Activated CD8-positive, alpha-beta T cell treated with anti-CD3 and anti-CD28 coated beads for 36 hours (primary cell): ENCODE data around the gene C2orf76. TPM values are rescaled to one million over a fixed set of nuclear protein-coding genes. Genes with fewer than 3 reads are reported as not detected.
A peak's percentile ranks its signal among the peaks of the same experiment; 100 is the strongest.

ENCODE experiments used
- ATAC-seq: fragments of 200-7000 bp; cut with Tn5 transposase; one replicate; pipeline ENCODE4 v1.10.0; 2021; ENCODE audit warnings: mild to moderate bottlenecking, moderate library complexity
- CTCF ChIA-PET: fragments of 350-600 bp; sonication (Branson Sonifier 250); formaldehyde crosslinking; loops from one replicate; lab custom pipeline; 2021; ENCODE audit warnings: antibody characterized with exemption; lab: Charles Lee
- POLR2A ChIA-PET: fragments of 350-600 bp; sonication (Branson Sonifier 250); formaldehyde crosslinking; loops from one replicate; lab custom pipeline; 2021; ENCODE audit warnings: antibody characterized with exemption; lab: Charles Lee
- DNase-seq: peaks from one replicate; pipeline ENCODE4 v3.0.0-alpha.2; 2020
- H3K27ac Mint-ChIP-seq: one replicate; pipeline ENCODE4 v1.8.0; 2021; ENCODE audit warnings: mild to moderate bottlenecking, mixed read lengths
- H3K27me3 Mint-ChIP-seq: one replicate; pipeline ENCODE4 v1.8.0; 2021; ENCODE audit warnings: mixed read lengths
- H3K36me3 Mint-ChIP-seq: one replicate; pipeline ENCODE4 v1.8.0; 2021; ENCODE audit warnings: low read depth, mixed read lengths
- H3K4me1 Mint-ChIP-seq: one replicate; pipeline ENCODE4 v1.8.0; 2021; ENCODE audit warnings: low read depth, mixed read lengths
- H3K4me3 Mint-ChIP-seq: one replicate; pipeline ENCODE4 v1.8.0; 2021; ENCODE audit warnings: mild to moderate bottlenecking, moderate library complexity, mixed read lengths
- H3K9me3 Mint-ChIP-seq: one replicate; pipeline ENCODE4 v1.8.0; 2021; ENCODE audit warnings: mixed read lengths
- intact Hi-C: fragments of 100-400 bp; cut with micrococcal nuclease; formaldehyde crosslinking; loops from one replicate; pipeline ENCODE4 v1.10.0; 2022
- total RNA-seq, 2 experiments: library from RNA; stranded (reverse); gene quantifications; one replicate each; pipeline ENCODE4 v1.2.3, GENCODE V29; 2021
- TF ChIP-seq, protein P1 (sequence below): fragments of 200-600 bp; IDR thresholded peaks from one replicate; pipeline ENCODE4 v1.8.0; 2022; ENCODE audit warnings: antibody characterized with exemption, mild to moderate bottlenecking

Gene C2orf76
- total RNA-seq, 2 experiments from 2014 or later = 9.6 to 11.5 TPM

DNA sequence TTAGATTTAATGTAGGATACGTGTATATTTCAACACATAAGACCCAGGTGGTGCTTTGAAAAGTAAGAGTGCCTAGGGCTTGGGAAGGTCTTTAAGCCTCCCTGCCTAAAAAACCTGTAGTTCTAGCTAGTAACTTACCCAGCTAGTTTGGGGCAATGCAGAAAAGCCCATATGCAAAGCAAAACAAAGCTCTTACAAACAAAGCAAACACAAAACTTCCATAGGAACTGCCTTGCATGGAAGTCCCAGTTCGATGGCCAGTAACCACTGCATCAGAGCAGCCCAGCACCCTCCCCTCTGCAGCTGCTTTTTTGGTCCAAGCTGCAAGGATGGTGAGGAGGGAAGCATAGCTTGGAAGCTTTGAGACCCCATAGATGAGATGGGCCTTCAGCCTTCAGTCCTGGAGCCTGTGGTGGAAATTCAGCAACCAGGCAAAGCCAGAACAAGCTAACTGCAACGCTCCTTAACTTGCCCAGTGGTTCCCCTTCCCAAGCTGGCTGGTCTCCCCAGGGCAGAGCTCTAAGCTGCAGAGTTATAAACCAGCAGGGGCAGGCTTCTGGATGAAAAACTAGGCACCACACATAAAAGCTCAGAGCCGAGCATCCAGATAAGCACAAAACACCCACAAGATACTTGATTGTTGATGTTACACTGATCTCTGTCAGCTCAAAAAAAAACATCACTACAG lies 16.2 kb downstream of the C2orf76 start:
- intact Hi-C loops = no loop called here
- ATAC-seq (no peak), DNase-seq (no peak)
- H3K36me3 Mint-ChIP-seq = no peaks in the 10 kb centered on the region
- ChIA-PET POLR2A (interaction anchor here (0.9 to 2.2 kb wide), 3 partner anchors 9 to 29 kb away, joined by 3 to 9 read pairs (median 4); no protein-coding TSS in a partner anchor), CTCF (interaction anchor here (1.1 kb wide), 1 partner anchor 468 kb away, joined by 3 read pairs; no protein-coding TSS in a partner anchor)
- no peaks in the 10 kb centered on the region for H3K9me3 Mint-ChIP-seq
- peaks cover 2% of the 10 kb centered on the region for H3K4me1 Mint-ChIP-seq
- no peak overlapping the region for H3K4me3 Mint-ChIP-seq
- TF ChIP-seq, protein P1, sequence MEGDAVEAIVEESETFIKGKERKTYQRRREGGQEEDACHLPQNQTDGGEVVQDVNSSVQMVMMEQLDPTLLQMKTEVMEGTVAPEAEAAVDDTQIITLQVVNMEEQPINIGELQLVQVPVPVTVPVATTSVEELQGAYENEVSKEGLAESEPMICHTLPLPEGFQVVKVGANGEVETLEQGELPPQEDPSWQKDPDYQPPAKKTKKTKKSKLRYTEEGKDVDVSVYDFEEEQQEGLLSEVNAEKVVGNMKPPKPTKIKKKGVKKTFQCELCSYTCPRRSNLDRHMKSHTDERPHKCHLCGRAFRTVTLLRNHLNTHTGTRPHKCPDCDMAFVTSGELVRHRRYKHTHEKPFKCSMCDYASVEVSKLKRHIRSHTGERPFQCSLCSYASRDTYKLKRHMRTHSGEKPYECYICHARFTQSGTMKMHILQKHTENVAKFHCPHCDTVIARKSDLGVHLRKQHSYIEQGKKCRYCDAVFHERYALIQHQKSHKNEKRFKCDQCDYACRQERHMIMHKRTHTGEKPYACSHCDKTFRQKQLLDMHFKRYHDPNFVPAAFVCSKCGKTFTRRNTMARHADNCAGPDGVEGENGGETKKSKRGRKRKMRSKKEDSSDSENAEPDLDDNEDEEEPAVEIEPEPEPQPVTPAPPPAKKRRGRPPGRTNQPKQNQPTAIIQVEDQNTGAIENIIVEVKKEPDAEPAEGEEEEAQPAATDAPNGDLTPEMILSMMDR = no peak
- H3K27me3 Mint-ChIP-seq = no peaks in the 10 kb centered on the region
- no peak overlapping the region for H3K27ac Mint-ChIP-seq

DNA sequence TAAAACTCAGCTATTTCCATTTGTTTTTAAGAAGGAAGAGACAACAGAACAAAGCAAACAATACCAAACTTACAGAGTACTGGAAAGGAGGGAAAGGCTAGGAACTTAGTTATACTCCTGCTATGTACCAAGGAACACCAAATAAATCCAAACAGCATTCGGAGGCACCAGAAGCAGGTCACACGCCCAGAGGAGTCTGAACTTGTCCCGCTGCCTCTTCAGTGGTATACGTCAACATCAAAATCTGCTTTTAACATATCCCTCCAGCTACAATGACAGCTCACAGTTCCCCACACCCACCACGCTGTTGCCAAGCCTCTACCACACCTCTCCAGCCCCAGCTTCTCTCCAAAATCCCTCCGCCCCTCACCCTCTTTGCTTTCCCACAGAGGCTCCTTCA lies 17.3 kb downstream of the C2orf76 start:
- ChIA-PET POLR2A (interaction anchor here (2.2 kb wide), 1 partner anchor 18 kb away, joined by 9 read pairs; no protein-coding TSS in a partner anchor), CTCF (no interaction called here)
- Mint-ChIP-seq H3K4me1 (no peaks in the 10 kb centered on the region), H3K27me3 (no peaks in the 10 kb centered on the region), H3K9me3 (no peaks in the 10 kb centered on the region), H3K36me3 (no peaks in the 10 kb centered on the region), H3K4me3 (no peak overlapping the region), H3K27ac (no peak overlapping the region)
- ATAC-seq (no peak), DNase-seq (no peak)
- intact Hi-C loops = no loop called here
- TF ChIP-seq, protein P1 = no peak

DNA sequence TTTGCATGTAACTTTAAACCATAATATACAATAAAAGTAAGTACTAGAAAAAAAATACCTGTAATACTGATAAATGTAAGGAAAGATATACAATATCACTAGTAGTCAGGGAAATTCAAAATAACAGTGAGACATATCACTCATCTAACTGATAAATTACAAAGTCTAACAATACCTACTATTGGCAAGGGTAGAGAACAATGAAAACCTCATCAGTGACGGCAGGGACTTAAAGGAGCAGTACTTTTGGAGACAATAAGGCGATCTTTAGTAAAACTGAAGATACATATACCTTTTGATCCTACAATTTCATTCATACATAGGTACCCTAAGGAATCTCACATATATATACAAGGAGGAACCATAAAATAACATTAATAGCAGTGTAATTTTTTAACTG lies 24.9 kb downstream of the C2orf76 start:
- TF ChIP-seq, protein P1 = no peak
- no peak for DNase-seq
- POLR2A ChIA-PET = no interaction called here
- Mint-ChIP-seq H3K4me3 (no peak overlapping the region), H3K4me1 (peaks cover 18% of the 10 kb centered on the region), H3K36me3 (no peaks in the 10 kb centered on the region), H3K27ac (no peak overlapping the region), H3K9me3 (no peaks in the 10 kb centered on the region), H3K27me3 (no peaks in the 10 kb centered on the region)
- intact Hi-C loops = no loop called here
- CTCF ChIA-PET = no interaction called here
- no peak for ATAC-seq

DNA sequence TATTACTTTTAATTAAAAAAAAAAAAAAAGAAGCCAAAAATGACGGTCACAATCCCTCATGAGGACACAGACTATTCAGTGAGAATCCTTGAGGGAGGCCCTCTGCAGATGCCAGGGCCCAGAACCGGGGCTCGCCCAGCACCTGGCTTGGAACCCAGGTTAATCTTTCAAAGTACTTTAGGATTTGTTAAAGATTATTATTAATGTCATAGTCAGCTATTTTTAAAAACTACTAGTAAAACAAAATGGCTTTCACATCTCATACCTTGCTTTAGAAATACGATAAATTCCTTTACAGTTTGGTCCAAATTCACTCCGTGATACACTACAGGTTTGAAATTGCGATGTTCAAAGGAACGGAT lies 27.1 kb downstream of the C2orf76 start:
- peaks cover 18% of the 10 kb centered on the region for H3K4me1 Mint-ChIP-seq
- ATAC-seq (peak; percentile 34), DNase-seq (no peak)
- H3K9me3 Mint-ChIP-seq = no peaks in the 10 kb centered on the region
- TF ChIP-seq, protein P1 = no peak
- no peak overlapping the region for H3K27ac Mint-ChIP-seq
- ChIA-PET CTCF (no interaction called here), POLR2A (interaction anchor here (2.2 kb wide), 1 partner anchor 28 kb away, joined by 7 read pairs; the partner anchor contains the start of gene DBI)
- no peak overlapping the region for H3K4me3 Mint-ChIP-seq
- no peaks in the 10 kb centered on the region for H3K27me3 Mint-ChIP-seq
- intact Hi-C loops = no loop called here
- peaks cover 3% of the 10 kb centered on the region for H3K36me3 Mint-ChIP-seq

DNA sequence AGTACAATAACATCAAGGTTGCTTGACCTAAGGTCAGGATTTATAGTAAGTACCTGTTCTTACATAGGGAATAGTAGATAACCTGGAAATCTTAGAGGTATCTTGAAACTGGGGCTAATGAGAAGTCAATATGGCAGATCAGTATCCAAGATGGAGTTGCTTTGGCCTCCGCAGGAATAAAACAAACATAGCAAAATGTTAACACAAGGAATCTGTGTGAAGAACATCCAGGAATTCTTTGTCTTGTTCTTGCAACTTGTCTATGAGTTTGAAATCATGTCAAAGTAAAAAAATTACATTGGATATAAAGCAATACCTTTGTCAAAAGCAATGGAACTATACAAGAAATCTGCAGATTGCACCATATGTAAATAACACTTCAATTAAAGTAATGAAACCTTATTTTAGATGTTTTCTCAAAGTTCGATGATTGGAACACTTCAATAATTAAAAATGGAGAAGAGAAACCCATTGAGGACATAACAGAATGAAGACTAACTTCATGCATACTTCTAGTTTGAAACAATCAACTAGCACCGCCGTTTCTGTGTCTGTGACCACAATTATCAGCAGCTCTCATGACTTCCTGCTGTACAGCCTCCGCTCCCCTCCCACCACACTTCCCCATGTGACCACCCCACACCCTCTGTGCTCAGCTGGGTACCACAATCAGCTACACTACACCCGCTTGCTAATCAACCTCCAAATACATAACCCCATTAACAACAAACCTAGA lies 27.6 kb downstream of the C2orf76 start:
- TF ChIP-seq, protein P1 = no peak
- intact Hi-C loops = no loop called here
- Mint-ChIP-seq H3K4me3 (no peak overlapping the region), H3K27ac (peak overlapping the region; percentile 55), H3K36me3 (peaks cover 3% of the 10 kb centered on the region), H3K4me1 (peaks cover 18% of the 10 kb centered on the region), H3K27me3 (no peaks in the 10 kb centered on the region), H3K9me3 (no peaks in the 10 kb centered on the region)
- ATAC-seq = peak; percentile 90
- ChIA-PET CTCF (no interaction called here), POLR2A (interaction anchor here (2.2 kb wide), 1 partner anchor 28 kb away, joined by 7 read pairs; the partner anchor contains the start of gene DBI)
- peak; percentile 68 for DNase-seq
